Fibroblast of lung (primary cell): ENCODE data around the gene PER1. TPM values are rescaled to one million over a fixed set of nuclear protein-coding genes. Genes with fewer than 3 reads are reported as not detected.

ENCODE experiments used
- DNase-seq, 2 donors: peaks; one replicate each; pipeline versions ENCODE4 v3.0.0 to v3.0.0-alpha.2; 2010; ENCODE audit warnings: low read depth in 2 of 2
- H2AFZ ChIP-seq: 2 replicates; pipeline ENCODE4 v1.5.1; 2012; ENCODE audit warnings: low read length, control low read depth, inconsistent platforms
- H3K27ac ChIP-seq: 2 replicates; pipeline ENCODE4 v1.5.1; 2011; ENCODE audit warnings: low read length, control low read depth; ENCODE audit not compliant: insufficient read depth
- H3K27me3 ChIP-seq: 2 replicates; pipeline ENCODE4 v1.5.1; 2011; ENCODE audit warnings: mild to moderate bottlenecking, low read length; ENCODE audit not compliant: control insufficient read depth, insufficient read depth
- H3K36me3 ChIP-seq: 2 replicates; pipeline ENCODE4 v1.5.1; 2011; ENCODE audit warnings: low read length; ENCODE audit not compliant: control insufficient read depth, insufficient read depth
- H3K4me1 ChIP-seq: 2 replicates; pipeline ENCODE4 v1.5.1; 2011; ENCODE audit warnings: low read length; ENCODE audit not compliant: control insufficient read depth, insufficient read depth; ENCODE audit errors: extremely low read depth
- H3K4me2 ChIP-seq: 2 replicates; pipeline ENCODE4 v1.5.1; 2011; ENCODE audit warnings: low read length, control low read depth; ENCODE audit not compliant: insufficient read depth; ENCODE audit errors: extremely low read depth
- H3K4me3 ChIP-seq, 4 experiments: fragments of 200-600 bp in 1 of 4; sonication (generic) in 1 of 4; replicated peaks in 1 of 4; 2 replicates each; pipeline ENCODE4 v1.5.1; 2011 to 2016; ENCODE audit warnings: low read length in 4 of 4, low read depth in 3 of 4, mild to moderate bottlenecking in 3 of 4, control low read depth in 2 of 4, inconsistent platforms in 1 of 4, mixed read lengths in 1 of 4; ENCODE audit not compliant: insufficient read depth in 1 of 4; ENCODE audit errors: control extremely low read depth in 1 of 4
- H3K79me2 ChIP-seq: 2 replicates; pipeline ENCODE4 v1.5.1; 2012; ENCODE audit warnings: mild to moderate bottlenecking, low read length, inconsistent platforms; ENCODE audit not compliant: control insufficient read depth, insufficient read depth
- H3K9ac ChIP-seq: 2 replicates; pipeline ENCODE4 v1.5.1; 2011; ENCODE audit warnings: mild to moderate bottlenecking, low read length, control low read depth; ENCODE audit not compliant: insufficient read depth
- H3K9me3 ChIP-seq: 2 replicates; pipeline ENCODE4 v1.5.1; 2012; ENCODE audit warnings: low read depth, low read length; ENCODE audit not compliant: control insufficient read depth, insufficient read depth
- H4K20me1 ChIP-seq: 2 replicates; pipeline ENCODE4 v1.5.1; 2011; ENCODE audit warnings: low read length; ENCODE audit not compliant: control insufficient read depth, insufficient read depth; ENCODE audit errors: extremely low read depth
- CTCF ChIP-seq, 2 donors: IDR thresholded peaks in 1 of 2; conservative IDR thresholded peaks in 1 of 2; 1 replicate in 1 of 2; 2 replicates in 1 of 2; pipeline ENCODE4 v1.5.1; 2011 to 2012; ENCODE audit warnings: low read length in 2 of 2, control low read depth in 1 of 2, inconsistent platforms in 1 of 2, low read depth in 1 of 2, mild to moderate bottlenecking in 1 of 2
- EZH2 ChIP-seq: IDR thresholded peaks from 2 replicates; pipeline ENCODE4 v1.5.1; 2012; ENCODE audit warnings: low read length, control low read depth, mild to moderate bottlenecking; ENCODE audit errors: missing control alignments
- polyA plus RNA-seq, 2 donors: library from polyadenylated mRNA; depleted of rRNA in 1 of 2; stranded (reverse) in 1 of 2; unstranded in 1 of 2; fragments of >200 nt; gene quantifications; 2 replicates each; pipeline ENCODE4 v1.2.1, GENCODE V29; 2011 to 2012; ENCODE audit warnings: missing spikeins in 1 of 2
- total RNA-seq: library from RNA; depleted of rRNA; stranded (reverse); fragments of >200 nt; gene quantifications from 2 replicates; pipeline ENCODE4 v1.2.1, GENCODE V29; 2014

Gene PER1
- total and polyA plus RNA-seq, 2 donors (not counting 1 experiment from before 2014, with no cell fraction given), result 2.5 to 6.9 TPM

- H3K27ac ChIP-seq, result no peak overlapping the region
- H3K9me3 ChIP-seq, result no peaks in the 10 kb centered on the region
- TF ChIP-seq CTCF (conservative IDR thresholded peaks at IDR 0.05 in 1 of 2, IDR thresholded peaks at IDR 0.05 in 1 of 2; ENCODE audit: low read depth in 1 of 2, low read length in 2 of 2) (no peak), EZH2 (no peak)
- no peak overlapping the region for H3K4me2 ChIP-seq
- H3K9ac ChIP-seq, result no peak overlapping the region
- DNase-seq, result no peak
- peaks cover 39% of the 10 kb centered on the region for H3K27me3 ChIP-seq
- no peak overlapping the region for H2AFZ ChIP-seq
- H3K36me3 ChIP-seq, result no peaks in the 10 kb centered on the region
- H3K4me3 ChIP-seq, result no peak overlapping the region
- H4K20me1 ChIP-seq, result no peaks in the 10 kb centered on the region
- H3K79me2 ChIP-seq, result no peaks in the 10 kb centered on the region
- H3K4me1 ChIP-seq, result peaks cover 5% of the 10 kb centered on the region
Measured at GRCh38 chr17:8116776-8117175, 35.4 kb downstream of the PER1 start.

- no peak for DNase-seq
- Histone ChIP-seq H3K4me2 (no peak overlapping the region), H4K20me1 (no peaks in the 10 kb centered on the region), H3K27ac (no peak overlapping the region), H2AFZ (no peak overlapping the region), H3K9me3 (no peaks in the 10 kb centered on the region), H3K9ac (no peak overlapping the region), H3K36me3 (no peaks in the 10 kb centered on the region), H3K79me2 (no peaks in the 10 kb centered on the region), H3K4me1 (no peaks in the 10 kb centered on the region), H3K27me3 (peaks cover 50% of the 10 kb centered on the region), H3K4me3 (no peak overlapping the region)
- TF ChIP-seq EZH2, result no peak
Measured at GRCh38 chr17:8110907-8111306, 41.3 kb downstream of the PER1 start.

- H3K4me2 ChIP-seq, result no peak overlapping the region
- H3K79me2 ChIP-seq, result no peaks in the 10 kb centered on the region
- H4K20me1 ChIP-seq, result no peaks in the 10 kb centered on the region
- H3K27ac ChIP-seq, result no peak overlapping the region
- H3K4me1 ChIP-seq, result no peaks in the 10 kb centered on the region
- no peak for TF ChIP-seq EZH2
- no peak for TF ChIP-seq CTCF (conservative IDR thresholded peaks at IDR 0.05 in 1 of 2, IDR thresholded peaks at IDR 0.05 in 1 of 2; ENCODE audit: low read depth in 1 of 2, low read length in 2 of 2)
- H3K9me3 ChIP-seq, result no peaks in the 10 kb centered on the region
- no peak overlapping the region for H2AFZ ChIP-seq
- H3K27me3 ChIP-seq, result peaks cover 46% of the 10 kb centered on the region
- DNase-seq, result no peak
- H3K4me3 ChIP-seq, result no peak overlapping the region
- H3K9ac ChIP-seq, result no peak overlapping the region
- H3K36me3 ChIP-seq, result no peaks in the 10 kb centered on the region
Measured at GRCh38 chr17:8110456-8110804, 41.8 kb downstream of the PER1 start.
